NCI-H187 (cell line): ENCODE data around the gene CHN1.

Experiments used
- DNase-seq, 2 experiments: peaks; one replicate each; lab custom pipeline; 2025; lab: John Stamatoyannopoulos, UW

CHN1 gene

DNA sequence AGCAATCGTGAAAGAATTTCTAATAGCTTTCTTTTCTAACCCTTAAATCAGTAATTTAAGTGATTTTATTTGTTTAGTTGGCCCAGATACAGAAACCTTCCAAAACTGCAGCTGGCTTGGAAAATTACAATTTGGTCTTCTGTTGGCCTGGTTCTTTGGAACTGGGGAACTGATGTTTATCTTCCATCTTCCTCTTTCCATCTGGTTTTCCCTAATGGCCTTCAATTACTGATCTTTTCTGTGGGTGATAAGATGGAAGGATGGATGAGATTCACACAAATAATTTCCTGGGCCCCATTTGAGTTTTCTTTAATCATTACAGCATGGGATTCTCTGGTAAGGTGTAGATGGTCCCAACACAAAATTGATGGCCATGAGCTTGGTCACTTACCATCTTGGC is 134.4 kb downstream of the CHN1 start:
- no peak for DNase-seq

- no peak for DNase-seq
Observed at GRCh38 chr2:174868878-174869277, 136.3 kb downstream of the CHN1 start.

DNA sequence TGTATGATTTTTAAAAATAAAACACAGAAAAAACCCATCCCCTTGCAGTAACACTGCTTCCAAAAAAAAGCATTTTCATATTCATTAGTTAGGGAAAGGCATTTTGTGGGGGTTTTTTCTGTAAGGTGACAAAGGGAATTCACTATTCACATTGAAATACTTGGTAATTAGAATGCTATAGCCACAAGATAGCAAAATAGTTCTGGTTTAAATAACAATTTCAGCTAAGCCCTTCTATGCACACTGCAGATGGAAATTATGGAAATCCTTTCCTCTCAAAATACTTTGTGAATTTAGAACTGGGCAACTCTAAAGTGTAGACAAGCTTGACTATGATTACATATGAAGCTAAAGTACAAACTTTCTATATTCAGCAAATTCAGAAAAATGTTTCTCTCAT is 138.8 kb downstream of the CHN1 start:
- DNase-seq = no peak

- no peak for DNase-seq
Observed at GRCh38 chr2:174863183-174863582, 142.0 kb downstream of the CHN1 start.

- DNase-seq = no peak
Observed at GRCh38 chr2:174859563-174860169, 145.5 kb downstream of the CHN1 start.

DNA sequence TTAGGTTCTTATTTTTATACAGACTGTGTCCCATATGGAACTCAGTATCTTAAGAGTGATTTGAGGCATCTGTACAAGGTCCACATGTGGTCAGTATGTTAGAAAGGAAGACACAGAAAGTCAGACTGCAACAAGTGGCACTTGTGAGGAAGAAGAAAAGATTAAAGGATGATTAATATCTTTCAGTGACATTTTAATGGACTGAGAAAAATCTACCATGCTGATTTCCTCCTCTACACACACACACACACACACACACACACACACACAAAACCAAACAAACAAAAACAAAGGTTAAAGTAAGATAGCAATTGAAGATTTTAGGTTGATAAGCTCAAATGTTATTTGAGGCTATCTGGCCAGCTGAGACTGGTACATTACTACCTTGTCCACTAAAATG is 146.4 kb downstream of the CHN1 start:
- no peak for DNase-seq

- DNase-seq = no peak
Observed at GRCh38 chr2:174856447-174856846, 148.7 kb downstream of the CHN1 start.

DNA sequence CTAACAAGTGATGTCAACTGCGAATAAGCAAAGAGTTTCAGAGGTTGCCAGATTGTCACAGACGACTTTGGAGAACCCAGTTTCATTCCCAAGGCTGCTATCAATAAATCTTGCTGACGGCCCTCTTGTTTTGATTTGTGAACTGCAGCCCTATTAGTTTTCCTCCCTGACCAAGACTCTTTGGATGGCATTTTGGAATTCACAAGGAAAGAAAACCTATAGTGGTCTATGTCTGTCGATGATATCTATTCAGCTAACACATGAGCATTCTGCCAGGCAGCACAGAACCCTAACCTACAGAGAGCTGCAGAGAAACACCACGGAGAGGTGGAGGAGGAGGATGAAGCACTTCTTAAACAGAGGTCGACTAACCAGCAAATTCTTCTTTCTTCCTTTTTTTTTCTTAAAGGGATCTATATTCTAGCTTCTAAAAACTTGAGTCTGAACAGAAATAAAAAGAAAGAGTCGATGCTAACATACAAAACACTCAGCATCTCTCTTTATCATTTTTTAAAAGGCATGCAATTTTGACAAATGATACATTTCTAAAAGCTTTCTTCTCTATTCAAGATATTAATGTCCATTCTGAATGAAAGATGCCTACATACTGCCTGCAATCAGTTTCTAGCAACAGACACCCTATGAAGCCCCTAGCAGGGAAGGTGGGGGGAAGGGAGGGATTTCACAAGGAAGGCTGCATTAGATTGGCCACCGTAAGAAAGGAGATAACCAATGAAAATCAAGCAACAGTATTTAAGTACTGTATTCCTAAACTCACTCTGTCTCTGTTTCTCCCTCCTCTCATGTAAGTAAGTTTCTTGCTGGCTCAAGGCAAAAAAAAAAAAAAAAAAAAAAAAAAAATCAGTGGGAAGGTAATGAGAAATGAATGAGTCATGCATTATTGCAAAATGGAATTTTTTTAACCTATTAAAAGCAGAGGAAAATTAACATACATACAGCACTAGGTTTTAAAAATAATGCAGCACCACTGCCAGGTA is 157.9 kb downstream of the CHN1 start:
- no peak for DNase-seq

DNA sequence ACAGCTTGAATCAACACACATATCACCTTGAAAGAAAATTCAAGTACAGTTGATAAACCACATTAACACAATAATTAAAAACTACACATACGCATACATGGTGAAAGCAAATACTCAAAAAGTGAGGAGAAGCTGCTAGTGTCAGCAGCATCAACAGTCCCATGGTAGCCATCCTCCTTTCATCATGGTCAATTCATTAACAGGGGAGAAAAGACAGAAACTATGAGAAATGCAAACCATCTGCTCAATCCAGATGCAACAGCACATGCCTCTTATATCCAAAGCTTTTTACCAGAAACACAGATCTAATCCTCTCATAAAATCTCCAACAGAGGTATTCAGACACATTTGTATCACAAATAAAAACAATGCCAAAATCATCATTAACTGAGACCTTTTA is 159.0 kb downstream of the CHN1 start:
- no peak for DNase-seq

DNA sequence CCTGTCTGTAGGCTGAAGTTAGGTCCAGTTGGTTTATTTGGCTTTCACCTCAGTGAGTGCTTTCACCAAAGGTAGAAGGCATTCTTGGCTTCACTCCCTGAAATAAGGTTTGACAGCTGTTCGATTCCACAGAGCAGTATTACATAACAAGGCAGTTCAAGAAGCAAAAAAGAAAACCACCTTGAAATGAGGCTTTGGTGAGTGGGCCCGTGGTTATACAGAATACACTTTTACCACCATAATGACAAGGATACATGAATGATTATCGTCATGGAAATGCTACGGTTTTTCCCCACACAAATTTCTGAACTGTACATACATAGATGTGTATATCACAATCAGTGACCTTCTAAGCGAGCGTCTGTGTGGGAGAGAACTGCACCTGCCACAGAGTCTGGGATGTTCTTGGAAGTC is 160.9 kb downstream of the CHN1 start:
- no peak for DNase-seq

GRCh38 chr2:174842496-174842895 is 162.7 kb downstream of the CHN1 start:
- DNase-seq = no peak

- no peak for DNase-seq
Observed at GRCh38 chr2:174841936-174842335, 163.2 kb downstream of the CHN1 start.

GRCh38 chr2:174841350-174841749 is 163.8 kb downstream of the CHN1 start:
- DNase-seq = no peak

- no peak for DNase-seq
Observed at GRCh38 chr2:174840436-174840835, 164.7 kb downstream of the CHN1 start.

DNA sequence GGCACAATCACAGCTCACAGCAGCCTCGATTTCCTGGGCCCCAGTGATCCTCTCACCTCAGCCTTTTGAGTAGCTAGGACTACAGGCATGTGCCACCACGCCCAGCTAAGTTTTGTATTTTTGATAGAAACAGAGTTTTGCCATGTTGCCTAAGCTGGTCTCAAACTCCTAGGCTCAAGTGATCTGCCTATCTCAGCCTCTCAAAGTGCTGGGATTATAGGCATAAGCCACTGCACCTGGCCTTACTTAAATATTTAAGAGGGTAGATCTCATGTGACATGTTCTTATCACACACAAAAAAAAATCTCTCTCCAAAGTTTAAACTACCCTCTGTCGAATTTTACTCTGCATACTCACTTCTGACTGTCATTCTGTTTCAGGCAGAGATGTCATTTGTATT is 165.5 kb downstream of the CHN1 start:
- no peak for DNase-seq

- no peak for DNase-seq
Observed at GRCh38 chr2:174836995-174837390, 168.2 kb downstream of the CHN1 start.

DNA sequence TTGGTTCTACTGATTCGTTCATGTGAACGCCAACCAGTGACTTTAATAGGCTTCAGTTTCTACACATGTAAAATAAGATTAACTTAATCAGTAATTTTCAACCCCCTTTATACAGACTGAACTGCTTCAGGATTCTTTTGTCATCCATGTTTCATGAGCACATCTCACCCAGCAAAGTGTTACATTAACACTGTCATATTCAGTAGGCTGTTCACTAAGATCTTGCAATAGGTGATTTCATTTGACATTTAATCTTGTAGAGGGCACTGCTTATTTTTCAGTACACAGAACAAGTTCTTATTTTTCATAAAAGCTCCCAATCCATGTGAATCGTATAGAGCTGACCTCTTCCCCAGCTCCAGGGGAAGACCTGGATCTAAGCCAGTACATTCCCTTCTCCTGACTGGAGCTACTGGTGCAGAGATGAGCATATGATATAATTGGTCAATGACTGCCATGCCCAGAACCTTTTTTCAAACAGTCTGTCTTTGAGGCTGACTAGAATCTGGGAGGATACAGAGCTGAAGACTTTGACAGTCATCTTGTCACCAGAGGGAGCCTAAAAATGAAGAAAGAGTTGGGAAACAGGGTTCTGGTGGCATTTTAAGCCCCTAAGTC is 168.7 kb downstream of the CHN1 start:
- no peak for DNase-seq

GRCh38 chr2:174835797-174836255 is 169.4 kb downstream of the CHN1 start:
- DNase-seq = no peak

GRCh38 chr2:174833737-174834136 is 171.4 kb downstream of the CHN1 start:
- no peak for DNase-seq

DNA sequence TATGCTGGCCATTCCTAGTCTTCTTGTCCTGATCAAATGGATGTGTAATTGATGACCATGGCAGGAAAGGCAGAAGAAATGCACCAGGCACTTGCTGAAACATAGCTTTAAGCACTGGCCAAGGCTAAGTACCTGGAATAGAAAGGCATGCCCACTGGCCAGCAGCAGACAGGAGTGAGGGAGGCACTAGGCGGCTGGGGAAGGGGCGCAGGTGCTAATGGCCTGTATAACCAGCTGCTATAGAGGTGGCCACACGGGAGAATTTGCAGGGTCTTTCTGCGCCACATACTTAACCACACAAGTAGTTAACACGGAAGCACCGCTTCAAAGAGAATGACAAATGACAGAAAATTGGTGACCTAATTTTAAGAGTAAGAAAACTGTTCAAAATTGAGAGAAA is 174.6 kb downstream of the CHN1 start:
- DNase-seq = no peak

- DNase-seq = no peak
Observed at GRCh38 chr2:174829550-174829949, 175.6 kb downstream of the CHN1 start.

- no peak for DNase-seq
Observed at GRCh38 chr2:174827371-174828369, 177.5 kb downstream of the CHN1 start.
